CD4-positive, alpha-beta T cell treated with Interleukin-6 for 4 hours (primary cell): ENCODE measurements around the gene ARSI.

Experiments
- DNase-seq: peaks from one replicate; pipeline ENCODE4 v3.0.0-alpha.2; 2020; ENCODE audit warnings: mixed read lengths

Gene ARSI

GRCh38 chr5:150291388-150292385, 11.0 kb downstream of the ARSI start:
- no peak for DNase-seq

GRCh38 chr5:150289551-150290390, 12.9 kb downstream of the ARSI start, which contains the start of gene CAMK2A:
Gene CAMK2A, minus strand, starts transcription at chr5:150289773. Its CDS starts 148 bp downstream, at chr5:150289625.
- DNase-seq = no peak

GRCh38 chr5:150288791-150289190, 13.9 kb downstream of the ARSI start:
- DNase-seq = no peak

GRCh38 chr5:150288361-150288760, 14.3 kb downstream of the ARSI start:
- no peak for DNase-seq

DNA sequence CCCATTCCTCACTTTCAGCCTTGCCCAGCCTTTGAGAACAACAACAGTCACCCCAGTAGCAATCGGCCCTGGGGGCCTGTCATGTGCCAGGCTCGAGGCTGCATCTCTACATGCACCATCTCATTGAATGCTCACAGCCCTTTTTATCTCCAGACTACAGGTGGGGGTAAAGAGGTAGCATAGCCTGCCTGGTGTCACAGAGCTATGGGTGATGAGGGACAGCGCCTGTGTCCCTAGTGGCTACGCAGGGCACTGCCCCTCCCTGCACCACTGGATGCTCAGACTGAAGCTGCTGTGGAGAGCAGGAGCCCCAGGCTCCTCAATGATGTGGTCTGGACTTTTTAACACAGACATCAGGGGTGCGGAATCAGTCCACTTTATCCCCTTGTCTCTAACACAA, 15.9 kb downstream of the ARSI start:
- DNase-seq = no peak

- DNase-seq = no peak
These were observed 17.6 kb downstream of the ARSI start for GRCh38 chr5:150285114-150285513.

DNA sequence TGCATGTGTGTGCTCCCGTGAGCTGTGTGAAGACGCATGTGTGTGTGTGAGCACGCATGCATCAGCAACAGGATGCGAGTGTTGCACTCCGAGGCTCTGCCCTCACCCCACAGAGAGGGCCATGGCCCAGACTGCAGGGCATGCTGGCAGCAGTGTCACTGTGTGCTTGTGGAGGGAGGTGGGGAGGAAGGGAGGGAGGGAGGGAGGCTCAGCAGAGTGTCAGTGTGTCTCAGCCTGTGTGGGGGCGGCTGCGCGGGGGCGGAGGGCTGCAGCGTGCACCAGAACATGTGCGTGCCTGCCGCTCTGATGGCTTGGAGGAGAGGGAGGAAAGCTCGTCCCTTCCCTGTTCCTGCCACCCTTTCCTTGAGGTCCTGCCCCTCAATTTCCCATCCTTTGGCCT, 18.4 kb downstream of the ARSI start:
- no peak for DNase-seq

GRCh38 chr5:150283904-150284303, 18.8 kb downstream of the ARSI start:
- DNase-seq = no peak

DNA sequence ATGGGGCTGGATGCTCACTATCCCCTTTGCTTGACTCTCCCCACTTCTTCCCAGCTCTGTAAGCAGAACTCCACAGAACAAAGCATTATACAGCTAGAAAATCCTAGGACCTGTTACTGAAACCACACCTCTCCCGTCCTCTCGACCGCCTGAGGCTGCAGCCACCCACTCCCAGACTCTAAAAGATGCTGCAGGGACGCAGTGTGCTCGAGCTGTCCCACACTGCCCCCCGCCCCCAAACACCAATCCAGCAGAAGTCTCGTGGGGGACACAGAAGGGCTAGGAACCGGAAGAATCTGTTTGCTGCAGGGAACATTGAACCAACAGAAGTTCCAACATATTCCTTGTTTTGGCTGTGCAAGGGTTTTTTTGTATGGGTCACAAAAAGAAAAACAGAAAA, 20.7 kb downstream of the ARSI start:
- no peak for DNase-seq

DNA sequence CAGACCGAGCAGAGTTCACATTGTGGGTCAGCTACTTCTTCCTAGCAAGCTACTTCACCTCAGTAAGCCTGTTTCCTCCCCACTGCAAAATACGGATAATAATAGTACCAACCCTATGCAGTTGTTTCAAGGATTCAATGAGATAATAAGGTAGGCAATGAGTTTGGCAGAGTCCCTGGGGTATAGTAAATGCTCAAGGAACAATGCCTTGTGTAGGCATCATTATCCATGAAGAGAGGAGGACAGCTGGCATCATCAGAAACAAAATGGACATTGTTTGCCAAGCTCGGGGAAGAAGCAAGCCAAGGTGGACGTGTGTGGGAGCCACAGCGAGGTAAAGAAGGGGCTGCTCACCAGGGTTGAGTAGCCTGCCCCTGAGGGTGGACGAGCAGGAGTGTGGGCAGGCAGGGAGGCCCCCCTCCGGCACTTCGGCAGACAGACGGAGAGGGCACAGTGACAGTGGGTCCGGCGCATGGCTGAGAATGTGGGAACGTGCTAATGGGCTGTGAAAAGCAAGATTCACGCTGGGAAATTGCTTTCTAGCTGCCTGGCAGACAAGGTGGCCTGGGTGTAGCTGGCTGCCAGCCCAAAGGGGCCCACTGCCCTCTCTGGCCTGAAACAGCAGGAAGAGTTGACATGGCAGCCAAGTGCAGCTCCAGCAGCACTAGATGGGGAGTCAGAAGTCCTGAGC, 23.2 kb downstream of the ARSI start:
- no peak for DNase-seq

- DNase-seq = no peak
These were observed 23.8 kb downstream of the ARSI start for GRCh38 chr5:150278916-150279315.

- DNase-seq = no peak
These were observed 24.5 kb downstream of the ARSI start for GRCh38 chr5:150278046-150278730.

- no peak for DNase-seq
These were observed 25.7 kb downstream of the ARSI start for GRCh38 chr5:150277043-150277442.

DNA sequence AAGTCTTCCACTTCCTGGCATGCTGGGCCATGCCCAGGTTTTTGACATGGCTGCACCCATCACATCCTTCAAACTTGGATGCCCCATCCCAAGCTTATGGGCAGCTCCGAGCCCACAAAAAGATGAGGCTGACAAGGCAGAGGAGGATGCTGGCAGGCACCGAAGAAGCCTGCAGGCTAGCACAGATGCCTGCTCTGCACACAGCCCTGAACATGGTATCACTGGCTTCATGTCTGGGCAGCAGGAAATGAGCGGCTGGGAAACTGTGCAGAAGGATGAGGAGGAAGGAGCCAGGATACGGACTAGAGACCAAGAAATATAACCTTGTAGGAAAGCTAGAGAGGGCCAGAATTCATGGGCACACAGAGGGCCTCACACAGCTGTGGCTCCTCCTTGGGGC, 27.9 kb downstream of the ARSI start:
- DNase-seq = no peak

GRCh38 chr5:150272531-150272930, 30.2 kb downstream of the ARSI start:
- DNase-seq = no peak

DNA sequence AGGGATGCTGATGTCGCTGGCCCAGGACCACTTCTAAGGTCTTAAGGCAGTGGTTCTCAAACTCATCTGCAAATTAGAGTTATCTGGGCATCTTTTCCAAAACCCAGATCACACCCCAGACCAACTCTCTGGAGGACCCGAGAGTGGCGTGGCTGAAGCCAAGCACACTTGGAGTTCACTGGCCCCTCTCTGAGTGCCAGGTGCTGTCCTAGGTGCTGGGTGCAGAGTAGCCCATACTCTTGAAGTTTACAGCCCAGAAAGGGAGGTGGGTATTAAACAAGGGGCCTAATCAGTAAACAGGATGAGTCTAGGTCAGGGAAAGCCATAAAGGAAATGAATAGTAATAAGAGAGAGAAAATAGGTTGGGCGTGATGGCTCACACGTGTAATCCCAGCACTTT, 30.8 kb downstream of the ARSI start:
- DNase-seq = no peak

- DNase-seq = no peak
These were observed 31.4 kb downstream of the ARSI start for GRCh38 chr5:150271296-150271692.

- no peak for DNase-seq
These were observed 32.0 kb downstream of the ARSI start for GRCh38 chr5:150270541-150271295.

GRCh38 chr5:150266871-150267291, 35.8 kb downstream of the ARSI start:
- DNase-seq = no peak

GRCh38 chr5:150265870-150266383, 36.8 kb downstream of the ARSI start:
- DNase-seq = no peak
